GM23338 (cell line): ENCODE data around the gene IL5RA.

Source experiments
- CREB1 ChIP-seq: fragments of 250-450 bp; sonication (Bioruptor Pico); IDR thresholded peaks from 2 replicates; pipeline ENCODE4 v1.5.0; 2020; ENCODE audit warnings: low read depth, mild to moderate bottlenecking, moderate library complexity
- EZH2 ChIP-seq: fragments of 200-600 bp; sonication (generic); IDR thresholded peaks from one replicate; pipeline ENCODE4 v1.8.0; 2017; ENCODE audit warnings: antibody characterized with exemption, mild to moderate bottlenecking, low read depth; ENCODE audit not compliant: unreplicated experiment
- EZH2phosphoT487 ChIP-seq: fragments of 200-600 bp; sonication (generic); IDR thresholded peaks from one replicate; pipeline ENCODE4 v1.8.1; 2018; ENCODE audit warnings: antibody characterized with exemption; ENCODE audit not compliant: unreplicated experiment
- JUNB ChIP-seq: IDR thresholded peaks from one replicate; pipeline ENCODE4 v1.6.1; 2016; ENCODE audit warnings: antibody characterized with exemption; ENCODE audit not compliant: unreplicated experiment
- POLR2AphosphoS5 ChIP-seq: IDR thresholded peaks from 2 replicates; pipeline ENCODE4 v1.6.1; 2016; ENCODE audit warnings: antibody characterized with exemption, low read depth
- REST ChIP-seq: IDR thresholded peaks from one replicate; pipeline ENCODE4 v1.6.1; 2018; ENCODE audit warnings: antibody characterized with exemption; ENCODE audit not compliant: unreplicated experiment
- STAT1 ChIP-seq: IDR thresholded peaks from one replicate; pipeline ENCODE4 v1.6.1; 2016; ENCODE audit warnings: antibody characterized with exemption; ENCODE audit not compliant: unreplicated experiment
- ZNF114 ChIP-seq: fragments of 250-450 bp; sonication (Bioruptor Pico); IDR thresholded peaks from 2 replicates; pipeline ENCODE4 v1.5.0; 2020; ENCODE audit warnings: mild to moderate bottlenecking, moderate library complexity
- ZNF331 ChIP-seq: fragments of 250-450 bp; sonication (Bioruptor Pico); IDR thresholded peaks from 2 replicates; pipeline ENCODE4 v1.5.0; 2020; ENCODE audit warnings: low read depth, mild to moderate bottlenecking, moderate library complexity
- TF ChIP-seq, protein P1 (sequence below), 2 experiments: fragments of 200-600 bp in 1 of 2; sonication (generic) in 1 of 2; conservative IDR thresholded peaks; 2 replicates each; pipeline versions ENCODE4 v1.5.1 to v1.6.1; 2016 to 2017; ENCODE audit warnings: antibody characterized with exemption in 2 of 2, low read depth in 2 of 2, mild to moderate bottlenecking in 2 of 2, moderate library complexity in 1 of 2
- TF ChIP-seq, protein P2 (sequence below): IDR thresholded peaks from 2 replicates; pipeline ENCODE4 v1.6.1; 2016; ENCODE audit warnings: antibody characterized with exemption

DNA sequence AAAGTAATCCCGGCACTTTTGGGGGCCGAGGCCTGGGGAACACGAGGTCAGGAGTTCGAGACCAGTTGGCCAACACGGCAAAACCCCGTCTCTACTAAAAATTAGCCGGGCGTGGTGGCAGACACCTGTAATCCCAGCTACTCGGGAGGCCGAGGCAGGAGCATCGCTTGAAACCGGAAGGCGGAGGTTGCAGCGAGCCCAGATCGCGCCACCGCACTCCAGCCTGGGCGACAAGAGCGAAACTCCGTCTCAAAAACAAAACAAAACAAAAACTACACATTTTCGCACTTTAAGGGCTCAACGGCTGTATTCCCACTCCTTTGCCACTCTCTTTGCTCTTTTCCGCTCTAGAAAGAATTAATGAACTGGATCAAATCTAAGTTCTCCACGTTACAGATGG, 15.8 kb upstream of the IL5RA start:
- TF ChIP-seq, protein P1, sequence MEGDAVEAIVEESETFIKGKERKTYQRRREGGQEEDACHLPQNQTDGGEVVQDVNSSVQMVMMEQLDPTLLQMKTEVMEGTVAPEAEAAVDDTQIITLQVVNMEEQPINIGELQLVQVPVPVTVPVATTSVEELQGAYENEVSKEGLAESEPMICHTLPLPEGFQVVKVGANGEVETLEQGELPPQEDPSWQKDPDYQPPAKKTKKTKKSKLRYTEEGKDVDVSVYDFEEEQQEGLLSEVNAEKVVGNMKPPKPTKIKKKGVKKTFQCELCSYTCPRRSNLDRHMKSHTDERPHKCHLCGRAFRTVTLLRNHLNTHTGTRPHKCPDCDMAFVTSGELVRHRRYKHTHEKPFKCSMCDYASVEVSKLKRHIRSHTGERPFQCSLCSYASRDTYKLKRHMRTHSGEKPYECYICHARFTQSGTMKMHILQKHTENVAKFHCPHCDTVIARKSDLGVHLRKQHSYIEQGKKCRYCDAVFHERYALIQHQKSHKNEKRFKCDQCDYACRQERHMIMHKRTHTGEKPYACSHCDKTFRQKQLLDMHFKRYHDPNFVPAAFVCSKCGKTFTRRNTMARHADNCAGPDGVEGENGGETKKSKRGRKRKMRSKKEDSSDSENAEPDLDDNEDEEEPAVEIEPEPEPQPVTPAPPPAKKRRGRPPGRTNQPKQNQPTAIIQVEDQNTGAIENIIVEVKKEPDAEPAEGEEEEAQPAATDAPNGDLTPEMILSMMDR (conservative IDR thresholded peaks at IDR 0.05; ENCODE audit: low read depth in 2 of 2), result no peak
- TF ChIP-seq REST (no peak), EZH2 (no peak), STAT1 (no peak), CREB1 (CRISPR knock-in tag) (no peak), POLR2AphosphoS5 (no peak), EZH2phosphoT487 (no peak), ZNF331 (CRISPR knock-in tag) (no peak), JUNB (no peak), ZNF114 (CRISPR knock-in tag) (no peak)
- TF ChIP-seq, protein P2, sequence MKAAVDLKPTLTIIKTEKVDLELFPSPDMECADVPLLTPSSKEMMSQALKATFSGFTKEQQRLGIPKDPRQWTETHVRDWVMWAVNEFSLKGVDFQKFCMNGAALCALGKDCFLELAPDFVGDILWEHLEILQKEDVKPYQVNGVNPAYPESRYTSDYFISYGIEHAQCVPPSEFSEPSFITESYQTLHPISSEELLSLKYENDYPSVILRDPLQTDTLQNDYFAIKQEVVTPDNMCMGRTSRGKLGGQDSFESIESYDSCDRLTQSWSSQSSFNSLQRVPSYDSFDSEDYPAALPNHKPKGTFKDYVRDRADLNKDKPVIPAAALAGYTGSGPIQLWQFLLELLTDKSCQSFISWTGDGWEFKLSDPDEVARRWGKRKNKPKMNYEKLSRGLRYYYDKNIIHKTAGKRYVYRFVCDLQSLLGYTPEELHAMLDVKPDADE, result no peak
